Esophagus muscularis mucosa (tissue), 4 donors: ENCODE measurements around the gene TCF7L2.

Experiments
- EP300 ChIP-seq: sonication (generic); formaldehyde crosslinking; IDR thresholded peaks from one replicate; pipeline ENCODE4 v1.6.1; 2017; ENCODE audit warnings: antibody characterized with exemption
- POLR2A ChIP-seq: fragments of 450-650 bp; IDR thresholded peaks from one replicate; pipeline ENCODE4 v1.6.1; 2017; ENCODE audit warnings: antibody characterized with exemption, moderate library complexity, mild to moderate bottlenecking, low read depth
- TF ChIP-seq, protein P1 (sequence below), 3 experiments: fragments of 200-600 bp in 2 of 3; fragments of 450-650 bp in 1 of 3; sonication (generic) in 2 of 3; IDR thresholded peaks; one replicate each; pipeline ENCODE4 v1.5.1; 2017 to 2019; ENCODE audit warnings: antibody characterized with exemption in 3 of 3, mild to moderate bottlenecking in 2 of 3, moderate library complexity in 1 of 3

- TF ChIP-seq EP300 (no peak), POLR2A (no peak)
- TF ChIP-seq, protein P1, sequence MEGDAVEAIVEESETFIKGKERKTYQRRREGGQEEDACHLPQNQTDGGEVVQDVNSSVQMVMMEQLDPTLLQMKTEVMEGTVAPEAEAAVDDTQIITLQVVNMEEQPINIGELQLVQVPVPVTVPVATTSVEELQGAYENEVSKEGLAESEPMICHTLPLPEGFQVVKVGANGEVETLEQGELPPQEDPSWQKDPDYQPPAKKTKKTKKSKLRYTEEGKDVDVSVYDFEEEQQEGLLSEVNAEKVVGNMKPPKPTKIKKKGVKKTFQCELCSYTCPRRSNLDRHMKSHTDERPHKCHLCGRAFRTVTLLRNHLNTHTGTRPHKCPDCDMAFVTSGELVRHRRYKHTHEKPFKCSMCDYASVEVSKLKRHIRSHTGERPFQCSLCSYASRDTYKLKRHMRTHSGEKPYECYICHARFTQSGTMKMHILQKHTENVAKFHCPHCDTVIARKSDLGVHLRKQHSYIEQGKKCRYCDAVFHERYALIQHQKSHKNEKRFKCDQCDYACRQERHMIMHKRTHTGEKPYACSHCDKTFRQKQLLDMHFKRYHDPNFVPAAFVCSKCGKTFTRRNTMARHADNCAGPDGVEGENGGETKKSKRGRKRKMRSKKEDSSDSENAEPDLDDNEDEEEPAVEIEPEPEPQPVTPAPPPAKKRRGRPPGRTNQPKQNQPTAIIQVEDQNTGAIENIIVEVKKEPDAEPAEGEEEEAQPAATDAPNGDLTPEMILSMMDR (IDR thresholded peaks at IDR 0.05), result no peak
Measured at GRCh38 chr10:112914288-112914952, 35.6 kb upstream of the TCF7L2 start.
